C4-2B (cell line): ENCODE measurements around the gene HIVEP3.

Experiments used
- CTCF ChIP-seq: fragments of 450-650 bp; conservative IDR thresholded peaks from 2 replicates; pipeline ENCODE4 v1.5.1; 2017; ENCODE audit warnings: mild to moderate bottlenecking
- ZFX ChIP-seq: fragments of 450-650 bp; IDR thresholded peaks from 2 replicates; pipeline ENCODE4 v1.6.1; 2017

- TF ChIP-seq CTCF (no peak), ZFX (no peak)
These were observed 338.7 kb downstream of the HIVEP3 start for GRCh38 chr1:41580021-41580420.
